Mammary epithelial cell (primary cell): Measurements from ENCODE around the gene SLC52A3.

Source experiments
- EZH2 ChIP-seq: IDR thresholded peaks from 2 replicates; pipeline ENCODE4 v1.6.1; 2012; ENCODE audit warnings: low read length, inconsistent platforms, borderline replicate concordance
- TF ChIP-seq, protein P1 (sequence below), 2 donors: IDR thresholded peaks in 1 of 2; conservative IDR thresholded peaks in 1 of 2; 2 replicates each; pipeline ENCODE4 v1.5.1; 2011 to 2012; ENCODE audit warnings: inconsistent platforms in 2 of 2, low read length in 2 of 2, mild to moderate bottlenecking in 2 of 2, control low read depth in 1 of 2, low read depth in 1 of 2; ENCODE audit not compliant: insufficient read depth in 1 of 2; ENCODE audit errors: extremely low read depth in 1 of 2

DNA sequence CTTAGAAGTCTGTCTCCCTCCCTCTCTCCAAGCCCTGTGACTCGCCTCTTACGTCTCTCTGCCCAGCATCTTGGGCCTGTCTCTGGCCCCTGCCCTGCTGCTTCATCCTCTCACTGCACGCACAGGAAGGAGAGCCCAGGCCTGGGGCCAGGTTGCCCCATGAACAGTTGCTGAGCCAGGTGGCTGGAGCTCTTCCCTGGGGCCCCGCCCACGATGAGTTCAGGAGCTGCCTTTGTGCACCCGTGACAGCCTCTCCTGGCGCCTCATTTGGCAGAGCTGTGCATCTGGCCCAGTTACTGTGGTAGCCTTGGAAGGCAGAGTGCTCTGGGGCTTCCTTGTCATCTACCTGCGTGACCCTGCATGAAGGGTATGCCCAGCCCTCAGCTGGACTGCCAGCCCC, 44.5 kb downstream of the SLC52A3 start:
- TF ChIP-seq, protein P1, sequence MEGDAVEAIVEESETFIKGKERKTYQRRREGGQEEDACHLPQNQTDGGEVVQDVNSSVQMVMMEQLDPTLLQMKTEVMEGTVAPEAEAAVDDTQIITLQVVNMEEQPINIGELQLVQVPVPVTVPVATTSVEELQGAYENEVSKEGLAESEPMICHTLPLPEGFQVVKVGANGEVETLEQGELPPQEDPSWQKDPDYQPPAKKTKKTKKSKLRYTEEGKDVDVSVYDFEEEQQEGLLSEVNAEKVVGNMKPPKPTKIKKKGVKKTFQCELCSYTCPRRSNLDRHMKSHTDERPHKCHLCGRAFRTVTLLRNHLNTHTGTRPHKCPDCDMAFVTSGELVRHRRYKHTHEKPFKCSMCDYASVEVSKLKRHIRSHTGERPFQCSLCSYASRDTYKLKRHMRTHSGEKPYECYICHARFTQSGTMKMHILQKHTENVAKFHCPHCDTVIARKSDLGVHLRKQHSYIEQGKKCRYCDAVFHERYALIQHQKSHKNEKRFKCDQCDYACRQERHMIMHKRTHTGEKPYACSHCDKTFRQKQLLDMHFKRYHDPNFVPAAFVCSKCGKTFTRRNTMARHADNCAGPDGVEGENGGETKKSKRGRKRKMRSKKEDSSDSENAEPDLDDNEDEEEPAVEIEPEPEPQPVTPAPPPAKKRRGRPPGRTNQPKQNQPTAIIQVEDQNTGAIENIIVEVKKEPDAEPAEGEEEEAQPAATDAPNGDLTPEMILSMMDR (conservative IDR thresholded peaks at IDR 0.05 in 1 of 2, IDR thresholded peaks at IDR 0.05 in 1 of 2; ENCODE audit: extremely low read depth in 1 of 2, insufficient read depth in 1 of 2, low read depth in 1 of 2, low read length in 2 of 2): no peak
- TF ChIP-seq EZH2: no peak
